LHCN-M2 (cell line): ENCODE measurements around the gene ID1. TPM values are rescaled to one million over a fixed set of nuclear protein-coding genes. Genes with fewer than 3 reads are reported as not detected.
A peak's percentile ranks its signal among the peaks of the same experiment; 100 is the strongest.
"Not testable (repeated sequence)": the region's sequence is repeated elsewhere in the genome, so short reads cannot be mapped to it uniquely, and the experiment has no call there.

ENCODE experiments used
- DNase-seq: peaks from one replicate; pipeline ENCODE4 v3.0.0-alpha.2; 2012; ENCODE audit warnings: low read depth
- total RNA-seq: library from RNA; depleted of rRNA; stranded (reverse); fragments of >200 nt; gene quantifications from 2 replicates; pipeline ENCODE4 v1.2.3, GENCODE V29; 2014; rRNA removed

Gene ID1
- total RNA-seq, 1 experiment from 2014 or later = 775 TPM

- no peak for DNase-seq
Measured at GRCh38 chr20:31637660-31638059, 32.6 kb downstream of the ID1 start, which contains the start of gene COX4I2. Gene COX4I2 (plus strand): TSS chr20:31637912. CDS start chr20:31639018, 1,106 bp downstream.

- DNase-seq = no peak
Measured at GRCh38 chr20:31638317-31638716, 33.2 kb downstream of the ID1 start.

DNA sequence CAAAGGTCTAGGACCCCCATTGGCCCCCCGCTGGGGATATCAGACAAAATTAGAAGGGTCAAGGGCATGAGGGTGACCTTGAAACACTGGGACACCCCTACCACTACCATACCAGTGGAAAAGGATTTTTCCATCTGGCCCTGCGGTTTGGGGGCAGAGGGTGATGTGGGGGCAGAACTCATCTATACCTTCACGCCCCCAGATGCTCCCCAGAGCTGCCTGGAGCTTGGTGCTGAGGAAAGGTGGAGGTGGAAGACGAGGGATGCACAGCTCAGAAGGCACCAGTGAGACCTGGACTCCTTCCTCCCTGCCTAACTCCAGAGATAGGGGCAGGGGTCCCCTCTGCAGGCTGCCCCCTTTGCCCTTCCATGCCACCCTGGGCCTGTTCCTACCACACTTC, 33.7 kb downstream of the ID1 start:
- no peak for DNase-seq

DNA sequence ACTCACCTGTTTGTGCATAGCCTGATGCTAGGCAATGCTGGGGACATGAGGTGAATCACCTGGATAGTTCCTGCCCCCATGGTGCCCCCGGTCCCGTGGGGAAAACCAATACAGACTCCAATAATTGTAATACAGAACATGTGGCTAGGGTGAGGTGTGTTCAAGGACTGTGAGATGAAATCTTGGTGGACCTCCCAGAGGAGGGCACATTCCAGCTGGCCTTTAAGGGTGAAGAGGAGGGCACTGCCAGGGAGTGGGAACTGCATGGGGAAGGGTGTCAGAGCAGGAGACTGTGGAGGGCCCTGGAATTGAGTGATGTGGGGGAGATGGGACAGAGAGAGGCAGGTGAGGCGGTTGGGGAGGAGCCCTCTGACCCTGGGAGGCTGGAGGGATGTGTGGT, 35.2 kb downstream of the ID1 start:
- no peak for DNase-seq

- DNase-seq = no peak
Measured at GRCh38 chr20:31641391-31641790, 36.3 kb downstream of the ID1 start.

GRCh38 chr20:31642837-31643236, 37.7 kb downstream of the ID1 start:
- no peak for DNase-seq

DNA sequence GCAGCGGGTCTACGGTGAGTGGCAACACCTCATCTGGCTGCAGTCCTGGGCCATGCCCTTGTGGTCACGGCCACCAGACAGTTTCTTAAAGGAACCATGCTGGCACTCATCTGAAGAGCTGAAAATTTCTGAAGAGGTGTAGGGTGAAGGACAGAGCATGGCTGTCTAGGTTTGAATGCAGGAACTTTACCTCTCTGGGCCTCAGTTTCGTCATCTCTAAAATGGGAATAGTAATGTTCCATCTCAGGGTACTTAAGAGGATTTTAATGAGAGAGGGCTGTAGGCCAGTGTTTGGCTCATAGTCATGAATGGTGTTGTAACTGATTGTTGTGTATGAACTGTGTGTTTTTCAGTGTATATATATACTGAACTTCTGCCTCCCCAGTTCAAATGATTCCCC, 38.4 kb downstream of the ID1 start:
- DNase-seq = no peak

GRCh38 chr20:31644701-31645100, 39.6 kb downstream of the ID1 start:
- peak; percentile 67 for DNase-seq

DNA sequence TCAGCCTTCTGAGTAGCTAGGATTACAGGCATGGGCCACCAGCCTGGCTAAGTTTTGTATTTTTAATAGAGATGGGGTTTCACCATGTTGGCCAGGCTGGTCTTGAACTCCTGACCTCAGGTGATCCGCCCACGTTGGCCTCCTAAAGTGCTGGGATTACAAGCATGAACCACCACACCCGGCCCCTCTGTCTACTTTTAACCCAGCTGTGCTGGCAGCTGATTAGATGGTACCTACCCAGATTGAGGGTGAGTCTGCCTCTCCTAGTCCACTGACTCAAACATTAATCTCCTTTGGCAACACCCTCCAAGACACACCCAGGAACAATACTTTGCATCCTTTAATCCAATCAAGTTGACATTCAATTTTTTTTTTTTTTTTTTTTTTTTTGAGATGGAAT, 43.0 kb downstream of the ID1 start:
- not testable (repeated sequence) for DNase-seq

DNA sequence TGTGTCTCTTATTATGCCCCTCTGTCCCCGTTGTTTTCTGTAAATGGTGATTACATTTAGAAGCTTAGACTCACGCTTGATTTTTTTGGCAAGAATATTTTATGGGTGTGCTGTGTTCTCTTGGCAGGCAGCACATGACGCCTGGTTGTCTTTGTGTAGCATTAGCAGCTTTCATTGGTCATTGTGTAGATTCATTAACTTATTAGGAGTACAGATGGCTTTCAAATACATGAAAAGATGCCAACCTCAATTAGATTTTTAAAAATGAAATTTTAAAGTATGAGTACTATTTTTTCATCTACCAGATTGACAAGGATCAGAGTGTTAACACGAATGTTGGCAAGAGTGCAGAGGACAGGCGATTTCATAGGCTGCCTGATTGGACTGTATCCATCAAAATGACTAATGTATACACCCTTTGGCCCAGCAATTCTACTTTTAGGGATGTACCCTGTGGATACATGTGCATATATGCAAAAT, 47.9 kb downstream of the ID1 start:
- peak; percentile 46 for DNase-seq

GRCh38 chr20:31653561-31653960, 48.5 kb downstream of the ID1 start:
- DNase-seq = no peak

DNA sequence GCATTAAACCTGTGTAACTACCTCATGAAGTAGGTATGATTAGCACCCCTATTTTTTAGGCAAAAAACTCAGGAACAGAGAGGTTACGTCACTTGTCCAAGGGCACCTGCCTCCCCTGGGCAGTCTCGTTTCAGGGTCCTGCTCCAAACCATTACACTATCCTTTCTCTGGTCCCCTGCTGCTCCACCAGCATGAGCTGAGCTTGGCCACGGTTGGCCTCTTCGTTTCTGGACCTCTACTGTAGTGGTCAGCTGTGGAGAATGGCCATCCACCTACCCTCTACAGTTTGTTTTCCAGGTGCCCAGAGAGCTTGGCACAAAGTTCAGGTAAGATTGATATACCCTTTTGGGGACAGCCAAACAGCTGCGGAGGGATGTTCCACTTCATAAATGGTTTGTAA, 49.4 kb downstream of the ID1 start:
- no peak for DNase-seq

Other genes starting within 250 kb of the ID1 start
- not detected in 2 replicates for gene DEFB118, start 236.7 kb upstream of the ID1 start, total RNA-seq
- not detected in 2 replicates for gene DEFB119, start 214.7 kb upstream of the ID1 start, total RNA-seq
- gene DEFB121, start 199.1 kb upstream of the ID1 start, total RNA-seq = not detected in 2 replicates
- not detected in 2 replicates for gene DEFB123, start 164.7 kb upstream of the ID1 start, total RNA-seq
- not detected in 2 replicates for gene DEFB124, start 130.2 kb upstream of the ID1 start, total RNA-seq
- gene REM1, start 130.0 kb upstream of the ID1 start, total RNA-seq = not detected in 2 replicates
- 66.4 and 105 TPM in 2 replicates for gene HM13, start 90.8 kb upstream of the ID1 start, total RNA-seq
- gene COX4I2, start 32.6 kb downstream of the ID1 start, total RNA-seq = not detected in 2 replicates
- gene BCL2L1, start 117.6 kb downstream of the ID1 start, total RNA-seq = 328 and 368 TPM in 2 replicates
- gene TPX2, start 134.0 kb downstream of the ID1 start, total RNA-seq = 188 and 191 TPM in 2 replicates
- gene MYLK2, start 214.1 kb downstream of the ID1 start, total RNA-seq = 0.29 and 0.71 TPM in 2 replicates
- gene FOXS1, start 240.3 kb downstream of the ID1 start, total RNA-seq = not detected in 2 replicates